HG03575 (cell line): Measurements from ENCODE around the gene EPHA2.

Experiments
- ATAC-seq: cut with Tn5 transposase; IDR thresholded peaks from one replicate; pipeline ENCODE4 v1.9.1; 2021; ENCODE audit not compliant: unreplicated experiment, insufficient number of reproducible peaks, low FRiP score; ENCODE audit errors: extremely low read depth

Gene EPHA2

DNA sequence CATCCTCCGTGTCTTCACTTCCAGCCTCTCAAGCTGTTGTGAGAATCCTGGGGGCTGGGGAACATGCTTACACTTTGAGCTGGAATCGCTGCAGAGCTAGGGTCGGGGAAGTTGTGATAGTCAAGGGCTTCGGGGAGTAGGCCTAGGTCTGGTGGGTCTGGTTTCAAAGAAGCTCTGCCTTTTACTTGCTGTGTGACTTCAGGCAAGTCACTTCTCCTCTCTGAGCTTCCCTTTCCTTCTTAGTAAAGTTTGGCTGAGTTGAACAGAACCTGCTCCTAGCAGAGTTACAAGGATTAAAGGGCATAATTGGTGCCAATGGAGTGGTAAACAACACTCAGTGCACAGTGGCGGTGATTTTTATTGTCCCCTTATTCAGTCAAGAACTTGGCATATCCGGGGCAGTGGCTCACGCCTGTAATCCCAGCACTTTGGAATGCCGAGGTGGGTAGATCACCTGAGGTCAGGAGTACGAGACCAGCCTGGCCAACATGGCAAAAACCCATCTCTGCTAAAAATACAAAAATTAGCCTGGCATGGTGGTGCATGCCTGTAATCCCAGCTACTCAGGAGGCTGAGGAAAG is 30.9 kb upstream of the EPHA2 start:
- no peak for ATAC-seq

GRCh38 chr1:16184557-16185303 is 28.9 kb upstream of the EPHA2 start:
- ATAC-seq: no peak

- ATAC-seq: no peak
Measured at GRCh38 chr1:16183765-16184556, 28.1 kb upstream of the EPHA2 start.

- ATAC-seq: no peak
Measured at GRCh38 chr1:16183179-16183578, 27.3 kb upstream of the EPHA2 start.

DNA sequence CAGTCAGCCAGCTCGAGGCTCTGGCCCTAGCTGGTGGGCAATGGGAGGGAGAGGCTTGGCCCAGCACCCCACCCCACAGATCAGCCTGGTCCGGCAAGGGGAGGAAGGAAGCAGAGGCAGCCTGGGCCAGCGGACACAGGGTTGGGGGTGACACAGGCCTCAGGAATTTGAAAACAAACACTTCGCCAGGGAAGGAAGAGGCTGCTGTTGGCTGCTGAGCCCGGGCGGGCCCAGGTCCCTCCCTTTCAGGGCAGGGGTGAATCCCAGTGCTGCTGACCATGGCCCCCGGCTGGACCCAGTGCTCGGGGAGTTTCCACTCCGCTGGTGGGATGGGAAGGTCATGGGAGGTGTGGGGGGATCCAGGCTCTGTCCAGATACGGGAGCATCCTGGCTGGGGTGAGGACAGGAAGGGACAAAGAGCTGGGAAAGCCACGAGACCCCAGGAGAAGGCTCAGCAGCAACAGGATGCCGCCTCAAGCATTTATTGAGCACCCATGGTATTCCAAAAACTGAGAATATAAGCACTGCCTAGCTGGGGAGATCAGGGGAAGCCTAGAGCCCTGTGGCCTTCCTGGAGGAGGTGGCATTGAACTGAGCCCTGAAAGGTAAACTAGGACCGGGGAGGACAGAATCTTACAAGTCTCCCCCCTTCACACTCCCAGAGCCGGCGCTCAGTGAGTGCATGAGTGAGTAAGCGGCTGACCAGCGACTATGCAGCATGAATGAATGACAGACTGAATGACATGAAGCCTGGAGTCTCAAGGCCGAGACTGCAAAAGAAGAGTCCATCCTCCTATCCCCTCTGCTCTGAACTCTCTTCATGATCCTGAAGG is 26.2 kb upstream of the EPHA2 start:
- no peak for ATAC-seq

DNA sequence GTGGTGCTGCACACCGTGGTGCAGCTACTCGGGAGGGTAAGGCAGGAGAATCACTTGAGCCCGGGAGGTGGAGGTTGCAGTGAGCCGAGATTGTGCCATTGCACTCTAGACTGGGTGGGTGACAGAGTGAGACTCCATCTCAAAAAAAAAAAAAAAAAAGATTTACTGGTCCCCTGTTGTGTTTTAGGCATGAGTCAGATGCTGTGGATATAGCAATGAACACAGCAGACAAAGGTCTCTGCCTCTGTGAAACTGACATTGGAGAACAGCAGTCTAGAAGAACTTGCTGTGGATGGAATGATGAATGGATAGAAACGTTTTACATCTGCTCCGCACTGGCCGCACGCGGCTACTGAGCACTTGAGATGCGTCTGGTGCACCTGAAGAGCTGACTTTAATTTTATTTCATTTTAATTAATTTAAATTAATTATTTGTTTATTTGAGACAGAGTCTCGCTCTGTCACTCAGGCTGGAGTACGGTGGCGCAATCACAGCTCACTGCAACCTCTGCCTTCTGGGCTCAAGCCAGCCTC is 24.5 kb upstream of the EPHA2 start:
- ATAC-seq: no peak

- no peak for ATAC-seq
Measured at GRCh38 chr1:16178596-16179497, 23.0 kb upstream of the EPHA2 start.

- no peak for ATAC-seq
Measured at GRCh38 chr1:16177306-16177705, 21.4 kb upstream of the EPHA2 start.

DNA sequence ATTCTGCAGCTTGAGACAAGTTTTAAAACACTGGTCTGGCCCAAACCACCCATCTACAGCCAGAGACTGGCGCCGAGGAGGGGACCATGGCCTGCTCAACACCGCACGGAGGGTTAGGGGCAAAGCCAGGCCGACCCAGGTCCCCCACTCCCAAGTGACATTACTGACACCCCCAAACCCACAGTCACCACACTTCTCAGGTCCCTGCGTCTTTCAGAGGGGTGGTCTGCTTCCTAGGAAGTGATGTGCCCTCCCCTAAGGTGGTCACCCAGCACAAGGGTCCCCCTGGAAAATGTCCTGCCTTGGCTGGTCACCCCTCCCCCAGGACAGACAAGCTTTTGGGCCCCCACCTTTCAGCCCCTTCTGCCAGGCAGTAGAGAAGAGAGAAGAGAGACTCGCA is 20.8 kb upstream of the EPHA2 start:
- ATAC-seq: no peak

DNA sequence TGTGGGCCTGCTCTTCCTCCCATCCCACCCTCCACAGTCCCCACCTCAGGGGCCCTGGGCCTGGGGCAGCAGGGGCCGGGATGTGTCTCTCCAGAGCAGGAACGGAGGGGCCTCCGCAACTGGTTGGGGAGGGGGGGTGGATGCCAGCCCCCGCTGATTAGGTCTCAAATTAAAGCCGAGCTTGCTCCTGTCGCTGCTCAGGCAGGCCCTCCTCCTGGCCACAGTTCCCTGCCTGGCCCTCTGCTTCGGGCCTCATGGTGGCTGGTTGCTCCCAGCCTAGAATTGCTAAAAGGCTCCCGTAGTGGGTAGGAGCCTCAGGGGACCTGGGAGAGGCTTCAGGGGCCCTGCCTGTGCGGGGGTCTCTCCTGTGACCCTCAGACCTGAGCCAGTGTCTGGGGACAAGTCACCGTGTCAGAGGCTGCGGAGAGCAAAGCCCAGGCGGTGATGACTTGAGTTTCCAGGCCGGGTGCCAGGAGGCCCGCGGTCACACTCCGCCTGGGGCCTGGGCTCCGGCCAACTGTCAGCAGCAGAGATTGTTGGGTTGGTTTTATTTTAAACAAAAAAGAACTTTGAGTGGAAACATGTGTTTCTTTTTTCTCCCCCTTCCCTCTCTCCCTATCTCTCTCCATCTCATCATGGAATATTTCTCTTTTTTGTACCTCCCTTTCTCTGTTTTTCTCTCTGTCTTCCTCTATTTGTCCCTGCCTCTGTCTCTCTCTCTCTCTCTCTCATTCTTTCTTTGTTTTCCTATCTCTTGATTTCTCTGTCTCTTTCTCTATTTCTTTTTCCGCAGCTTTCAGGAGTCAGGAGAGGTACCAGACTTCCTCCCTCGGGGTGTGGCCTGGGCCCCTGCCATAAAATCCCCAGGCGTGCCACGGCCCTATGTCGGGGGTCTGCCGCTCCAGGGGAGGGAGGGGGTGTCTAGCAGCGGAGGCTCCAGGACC is 20.0 kb upstream of the EPHA2 start:
- ATAC-seq: no peak

- ATAC-seq: no peak
Measured at GRCh38 chr1:16174886-16175598, 19.2 kb upstream of the EPHA2 start.

- no peak for ATAC-seq
Measured at GRCh38 chr1:16174261-16174868, 18.5 kb upstream of the EPHA2 start.

DNA sequence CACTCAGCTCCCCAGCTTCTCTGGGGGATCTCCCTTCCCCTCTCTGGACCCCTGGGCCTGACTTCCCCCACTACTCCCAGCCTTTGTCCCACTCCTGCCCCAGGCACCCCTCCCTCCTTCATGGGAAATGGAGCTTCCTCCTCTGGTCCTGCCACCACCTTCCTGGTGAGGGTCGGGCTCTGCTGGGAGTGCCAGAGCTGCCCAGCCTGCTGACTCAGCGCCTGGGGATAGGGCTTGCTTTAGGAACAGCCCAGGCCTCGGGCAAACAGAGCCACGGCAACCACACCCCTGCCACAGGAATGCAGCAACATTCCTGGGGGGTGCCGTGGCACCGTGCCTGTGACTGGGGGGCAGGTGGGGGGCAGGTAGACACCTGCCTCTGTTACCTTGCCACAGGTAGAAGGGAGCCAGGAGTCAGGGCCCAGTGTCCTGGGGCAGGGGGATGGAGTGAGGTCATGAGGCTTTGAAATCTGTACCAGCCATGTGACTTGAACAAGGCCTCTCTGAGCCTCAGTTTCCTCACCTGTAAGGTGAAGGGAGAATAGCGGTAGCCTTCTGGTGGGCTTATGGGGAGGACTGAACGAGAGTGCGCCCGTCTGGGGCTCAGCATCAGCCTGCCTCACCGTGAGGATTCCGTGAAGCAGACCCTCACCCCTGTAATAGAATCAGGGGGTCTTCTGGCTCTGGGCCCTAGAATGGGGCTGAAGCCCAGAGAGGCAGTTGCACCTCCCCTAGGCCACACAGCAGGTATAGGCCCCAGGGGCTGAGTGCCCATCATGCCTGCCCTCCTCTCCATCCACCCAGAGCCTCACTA is 17.8 kb upstream of the EPHA2 start:
- no peak for ATAC-seq

DNA sequence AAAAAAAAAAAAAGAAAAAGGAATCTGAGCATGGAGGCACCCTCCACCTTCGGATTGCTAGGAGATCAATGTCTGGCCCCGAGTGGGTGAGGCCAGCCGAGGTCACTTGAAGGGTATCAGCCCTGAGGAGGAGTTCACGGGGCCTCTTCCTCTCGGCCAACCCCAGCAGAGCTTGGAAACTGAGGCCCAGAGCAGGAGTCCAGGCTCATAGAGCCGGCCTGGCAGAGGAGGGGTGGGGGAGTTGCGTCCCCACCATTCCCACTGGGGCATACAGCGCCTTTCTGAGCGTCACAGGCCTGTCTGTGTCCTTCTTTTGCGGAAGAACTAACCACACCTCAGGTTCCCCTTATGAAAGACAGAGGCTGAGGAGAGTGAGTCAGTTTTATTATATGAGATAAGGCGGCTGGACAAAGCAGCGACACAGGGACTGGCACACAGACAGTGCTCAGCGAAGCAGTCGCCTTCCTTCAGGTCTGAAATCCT is 17.1 kb upstream of the EPHA2 start:
- ATAC-seq: no peak

DNA sequence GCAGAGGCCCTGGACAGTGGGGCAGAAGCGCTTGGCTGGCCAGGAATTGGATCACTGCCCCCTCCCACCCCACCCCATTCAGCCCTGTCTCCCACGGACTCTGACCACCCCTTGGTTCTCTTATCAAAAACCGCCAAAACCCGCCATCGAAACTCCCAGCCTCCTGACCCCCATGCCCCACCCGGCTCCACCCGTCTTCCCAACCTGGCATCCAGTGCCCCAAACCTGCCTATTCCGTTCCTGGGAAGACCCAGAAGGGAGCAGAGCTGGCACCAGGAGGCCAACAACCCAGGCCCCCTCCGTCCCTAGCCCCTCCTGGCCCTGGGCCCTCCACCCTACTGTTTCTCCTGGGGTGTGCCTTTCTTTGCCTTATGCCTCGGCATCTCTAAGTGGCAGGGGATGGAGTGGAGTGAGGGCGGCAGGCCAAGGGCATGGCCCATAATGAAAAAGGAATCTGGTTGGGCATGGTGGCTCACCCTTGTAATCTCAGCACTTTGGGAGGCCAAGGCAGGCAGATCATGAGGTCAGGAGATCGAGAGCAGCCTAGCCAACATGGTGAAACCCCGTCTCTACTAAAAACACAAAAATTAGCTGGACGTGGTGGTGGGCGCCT is 16.5 kb upstream of the EPHA2 start:
- ATAC-seq: no peak
